Hematopoietic multipotent progenitor cell treated with erythropoietin and hydrocortisone succinate and interleukin-3 and kit ligand, for 6 days (in vitro differentiated cells): ENCODE measurements around the gene KLHL10.
A peak's percentile ranks its signal among the peaks of the same experiment; 100 is the strongest.

ENCODE experiments used
- DNase-seq: peaks from one replicate; pipeline ENCODE4 v3.0.0-alpha.2; 2015

Gene KLHL10

DNA sequence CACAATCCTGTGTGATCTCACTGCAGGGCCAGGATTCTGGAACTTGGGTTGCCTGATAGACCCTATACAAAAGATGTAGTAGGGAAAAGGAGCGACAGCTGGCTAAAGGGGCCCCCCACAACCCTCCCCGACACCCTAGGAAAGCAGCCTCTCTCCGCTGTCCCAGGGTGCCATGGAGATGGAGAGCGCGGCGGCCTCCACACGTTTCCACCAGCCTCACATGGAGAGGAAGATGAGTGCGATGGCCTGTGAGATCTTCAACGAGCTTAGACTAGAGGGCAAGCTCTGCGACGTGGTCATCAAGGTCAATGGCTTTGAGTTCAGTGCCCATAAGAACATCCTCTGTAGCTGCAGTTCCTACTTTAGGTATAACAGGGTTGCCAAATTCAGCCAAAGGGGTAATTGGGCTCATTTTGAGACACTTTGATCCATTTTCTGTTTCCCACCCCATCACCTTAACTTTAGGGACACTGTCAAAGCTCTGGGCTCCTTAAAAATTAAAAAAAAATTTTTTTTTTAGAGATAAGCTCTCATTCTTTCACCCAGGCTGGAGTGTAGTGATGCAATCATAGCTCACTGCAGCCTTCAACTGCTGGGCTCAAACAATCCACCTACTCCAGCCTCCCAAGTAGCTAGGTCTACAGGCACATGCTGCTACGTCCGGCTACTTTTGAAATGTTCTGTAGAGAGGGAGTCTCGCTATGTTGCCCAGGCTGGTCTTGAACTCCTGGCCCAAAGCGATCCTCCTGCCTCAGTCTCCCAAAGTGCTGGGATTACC, at the start of gene KLHL10:
Gene KLHL10, plus strand, starts transcription at position 65 of the 778 bp plus-strand sequence. Its CDS starts 108 bp downstream, at position 173.
- DNase-seq: no peak

DNA sequence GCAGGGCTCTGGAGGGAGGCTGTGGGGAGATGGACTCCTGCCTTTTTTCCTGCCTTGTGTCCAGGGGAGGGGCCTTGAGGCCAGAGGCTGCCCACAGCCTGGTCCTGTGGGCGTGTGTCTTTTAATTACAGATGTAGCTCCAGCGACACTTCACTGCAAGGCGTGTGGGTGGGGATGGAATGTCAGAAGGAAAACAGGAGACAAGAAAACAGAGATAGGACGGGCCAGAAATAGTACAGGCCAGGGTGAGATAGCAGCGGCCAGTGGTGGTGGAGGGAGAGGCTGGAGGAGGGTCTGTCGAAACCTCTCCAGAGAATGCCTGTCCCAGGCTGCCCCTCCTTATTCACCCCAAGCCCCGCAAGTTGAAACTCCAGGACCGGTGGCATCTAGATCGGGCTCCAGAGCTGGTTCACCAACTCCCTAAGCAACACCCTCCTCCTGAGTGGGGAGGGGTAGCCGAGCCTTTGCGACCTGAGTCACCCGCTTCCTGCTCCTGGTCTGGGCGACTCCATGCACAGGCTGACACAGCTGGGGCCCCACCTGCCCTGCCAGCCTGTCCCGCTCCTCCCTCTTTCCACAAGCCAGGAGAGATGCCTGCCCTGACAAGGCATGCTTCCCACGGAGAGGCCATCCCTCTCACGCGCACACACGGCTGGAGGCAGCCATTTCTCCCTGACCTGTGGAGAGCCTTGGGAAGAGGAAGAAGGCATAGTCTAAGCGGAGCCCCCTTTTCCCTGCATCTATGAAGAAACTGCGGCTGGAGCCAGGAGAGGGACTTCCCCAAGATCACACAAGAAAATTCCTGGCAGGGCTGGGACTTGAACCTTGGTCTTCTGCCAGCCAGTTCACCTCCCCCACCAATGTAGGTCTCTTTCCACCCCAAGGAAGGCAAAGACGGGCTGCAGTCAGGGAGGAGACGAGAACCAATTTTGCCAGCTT, 44.5 kb upstream of the KLHL10 start:
- DNase-seq: no peak

DNA sequence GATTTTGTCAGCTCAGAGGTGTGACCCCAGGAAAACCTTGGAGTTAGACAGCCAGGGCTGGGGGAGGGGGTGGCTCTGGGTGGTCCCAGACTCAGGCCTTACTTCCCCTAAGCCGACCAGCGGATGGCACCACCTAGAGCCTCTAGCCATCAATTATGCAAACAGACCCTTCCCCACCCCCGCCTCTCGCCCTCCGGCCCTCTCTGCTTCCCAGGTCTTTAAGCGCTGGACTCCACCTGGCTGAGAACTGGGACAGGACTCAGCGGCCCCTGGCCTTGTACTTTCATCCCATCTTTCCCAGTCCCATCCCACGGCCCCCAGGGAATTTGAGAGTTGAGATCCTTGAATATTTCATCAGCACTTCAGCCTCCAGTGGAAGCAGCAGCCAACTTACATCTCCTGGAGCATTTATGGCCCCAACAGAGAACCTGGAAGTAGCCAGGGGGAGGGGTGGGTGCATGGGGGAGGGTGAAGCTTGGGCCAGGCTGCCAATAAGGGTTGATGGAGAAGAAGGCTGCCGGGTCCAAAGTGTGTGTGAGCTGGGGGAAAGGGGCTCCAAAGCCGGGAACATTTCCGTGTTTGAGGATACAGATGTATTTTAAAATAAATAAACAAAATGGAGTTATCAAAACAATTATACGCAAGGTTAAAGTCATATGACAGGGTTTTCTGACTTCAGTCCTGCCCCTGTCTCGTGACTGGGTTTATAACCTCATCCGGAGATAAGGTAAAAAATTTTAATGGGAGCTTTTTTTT, 43.7 kb upstream of the KLHL10 start:
- DNase-seq: no peak

DNA sequence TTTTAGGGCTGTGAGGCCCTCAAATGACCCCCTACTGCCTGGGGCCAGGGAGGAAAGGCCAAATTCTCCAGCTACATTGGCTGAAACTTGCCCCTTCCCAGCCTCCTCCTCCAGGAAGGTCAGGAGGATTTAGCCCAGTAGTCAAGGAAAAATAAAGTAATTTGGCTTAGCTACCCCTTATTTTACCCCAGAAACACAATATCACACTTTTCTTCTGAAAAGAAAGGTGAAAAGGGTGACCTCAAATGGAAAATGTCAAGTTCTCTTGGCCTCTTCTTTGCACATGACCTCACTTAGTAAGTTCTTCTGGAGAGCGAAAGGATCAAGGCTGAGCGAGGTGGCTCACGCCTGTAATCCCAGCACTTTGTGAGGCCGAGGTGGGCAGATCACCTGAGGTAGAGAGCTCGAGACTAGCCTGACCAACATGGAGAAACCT, 43.1 kb upstream of the KLHL10 start:
- DNase-seq: no peak

DNA sequence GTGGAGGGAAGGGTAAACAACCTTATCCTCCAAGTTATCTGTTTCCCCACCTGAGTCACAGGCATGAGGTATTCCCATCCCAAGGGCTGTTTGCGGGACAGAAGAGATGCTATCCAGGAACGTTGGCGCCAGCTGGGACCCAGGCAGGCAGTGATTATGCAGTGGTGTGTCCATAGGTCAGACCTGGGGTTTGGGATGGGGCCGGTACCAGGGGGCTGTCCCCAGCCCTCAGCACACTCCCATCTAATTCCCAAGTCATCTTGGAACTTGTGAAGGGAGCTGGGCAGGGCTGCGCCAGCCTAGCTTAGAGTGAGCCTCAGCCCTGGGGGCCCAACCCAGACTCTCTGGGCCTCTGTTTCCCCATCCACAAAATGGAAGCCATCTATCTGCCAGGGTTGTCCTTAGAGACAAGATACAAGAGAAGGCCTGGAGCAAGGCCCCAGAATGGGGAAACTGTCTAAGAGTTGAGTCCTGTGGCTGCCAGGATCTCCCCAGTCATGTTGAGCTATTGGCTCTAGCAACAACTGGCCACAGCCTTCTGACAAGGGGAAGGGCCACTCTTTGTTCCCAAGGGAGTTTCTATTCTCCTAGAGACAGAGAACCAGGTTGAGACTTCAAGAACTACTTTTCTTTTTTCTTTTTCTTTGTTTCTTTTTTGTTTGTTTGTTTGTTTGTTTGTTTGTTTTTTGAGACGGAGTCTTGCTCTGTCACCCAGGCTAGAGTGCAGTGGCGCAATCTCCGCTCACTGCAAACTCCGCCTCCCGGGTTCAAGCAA, 41.3 kb upstream of the KLHL10 start:
- no peak for DNase-seq

DNA sequence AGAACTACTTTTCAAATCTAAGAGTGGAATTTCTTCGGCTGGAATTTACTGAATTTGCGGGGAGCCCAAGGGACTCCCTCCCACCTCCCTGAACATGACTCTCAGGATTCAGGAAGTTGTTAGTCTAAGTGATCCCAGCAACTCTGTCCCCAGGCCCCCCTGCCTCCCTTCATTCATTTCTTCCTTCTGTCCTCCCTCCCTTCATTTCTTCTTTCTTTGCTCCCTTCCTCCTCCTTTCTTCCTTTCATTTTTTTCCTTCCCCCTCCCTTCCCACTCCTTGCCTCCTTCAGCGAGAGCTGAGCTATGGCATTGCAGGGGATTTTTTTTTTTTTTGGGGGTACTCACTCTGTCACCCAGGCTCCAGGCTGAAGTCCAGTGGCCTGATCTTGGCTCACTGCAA, 40.2 kb upstream of the KLHL10 start:
- DNase-seq: no peak

DNA sequence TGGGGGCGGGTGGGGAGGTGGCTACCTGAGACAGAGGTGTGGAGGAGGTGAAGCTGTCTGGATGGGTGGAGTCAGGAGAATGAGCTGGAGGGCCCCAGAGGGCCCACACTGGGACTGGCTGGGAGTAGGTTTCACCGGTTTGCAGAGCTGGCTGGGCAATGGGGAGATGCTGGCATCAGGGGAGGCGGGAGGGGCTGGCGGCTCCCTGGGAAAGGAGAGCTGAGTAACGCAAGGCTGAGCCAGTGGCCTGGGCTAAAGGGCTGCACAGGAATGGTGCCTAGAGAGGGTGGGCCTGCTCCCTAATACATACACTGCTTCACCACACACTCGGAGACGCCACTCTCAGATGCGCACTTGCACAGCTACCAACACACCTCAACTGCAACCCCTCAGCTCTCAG, 38.3 kb upstream of the KLHL10 start:
- no peak for DNase-seq

DNA sequence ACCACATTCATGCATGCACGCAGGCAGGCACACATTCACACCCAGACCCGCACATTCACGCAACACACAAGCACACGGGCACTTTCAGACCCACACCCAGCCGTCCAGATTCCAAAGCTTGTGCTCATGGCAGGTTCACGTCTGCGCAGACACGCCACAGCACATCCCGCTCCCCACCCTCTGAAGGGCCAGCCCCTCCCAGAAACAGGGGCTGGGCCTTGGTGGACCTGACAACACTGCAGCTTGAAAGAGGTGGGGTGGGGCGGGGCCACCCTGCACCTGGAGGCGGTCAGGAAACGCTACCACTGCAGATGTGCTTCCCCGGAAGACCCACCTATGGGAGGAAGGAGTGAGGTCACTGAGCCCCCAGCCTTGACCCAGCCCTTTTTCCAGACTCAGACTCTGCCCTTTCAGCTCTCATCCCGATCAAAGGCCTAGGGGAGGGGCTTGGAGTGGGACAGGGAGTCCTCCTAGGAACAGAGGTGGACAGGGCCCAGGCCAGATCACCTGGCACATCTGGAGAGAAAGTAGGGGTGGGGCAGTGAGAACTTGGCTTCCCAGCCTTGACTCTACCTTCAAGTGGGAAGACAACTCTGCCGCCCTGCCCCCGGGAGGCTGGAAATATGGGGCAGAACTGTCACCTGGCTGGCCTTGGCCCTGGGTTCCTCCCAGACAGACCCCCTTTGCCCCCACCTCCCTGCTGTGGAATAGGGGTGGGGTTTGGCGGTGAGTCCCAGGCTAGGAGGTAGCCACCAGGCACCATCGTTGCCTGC, 36.8 kb upstream of the KLHL10 start:
- DNase-seq: no peak

DNA sequence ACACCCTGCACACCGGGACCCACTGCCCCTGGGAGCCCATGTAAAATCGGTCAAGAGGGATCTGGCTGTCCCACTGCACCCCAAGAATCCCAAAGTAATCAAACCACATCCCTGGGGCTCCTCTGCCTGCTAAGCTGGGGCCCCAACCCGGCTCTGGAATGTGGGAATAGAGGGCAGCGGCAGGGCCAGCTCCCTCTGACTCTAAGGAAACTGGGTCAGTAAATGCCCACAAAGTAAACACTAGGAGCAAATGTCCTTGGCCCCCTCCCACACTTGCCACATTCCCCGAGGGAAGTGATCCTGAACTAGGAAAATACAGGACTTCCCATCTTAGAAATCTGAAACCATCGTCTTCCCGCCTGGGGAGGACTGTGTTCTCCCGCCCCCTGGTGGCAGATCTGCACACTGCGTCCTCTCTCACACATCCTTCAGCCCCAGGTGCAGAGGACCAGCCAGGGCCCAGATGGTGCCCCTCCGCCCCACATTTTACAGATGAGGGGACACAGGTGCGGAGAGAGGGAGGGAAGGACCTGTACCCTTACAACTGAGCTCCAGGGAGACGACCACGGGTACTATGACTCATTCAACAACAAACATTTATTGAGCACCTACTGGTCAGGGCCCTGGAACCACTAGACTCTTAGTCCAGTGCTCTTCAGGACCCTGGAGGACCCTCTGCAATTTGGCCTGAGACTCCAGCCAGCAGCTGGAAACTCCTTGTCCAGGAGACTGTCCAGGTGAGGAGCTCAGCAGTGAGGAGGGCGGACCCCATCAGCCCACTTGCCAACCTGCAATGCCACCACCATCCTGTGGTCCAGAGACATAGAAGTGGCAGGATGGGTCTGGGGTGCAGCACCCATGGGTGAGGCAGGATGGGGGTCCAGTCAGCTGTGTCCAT, 36.0 kb upstream of the KLHL10 start:
- peak; percentile 83 for DNase-seq

DNA sequence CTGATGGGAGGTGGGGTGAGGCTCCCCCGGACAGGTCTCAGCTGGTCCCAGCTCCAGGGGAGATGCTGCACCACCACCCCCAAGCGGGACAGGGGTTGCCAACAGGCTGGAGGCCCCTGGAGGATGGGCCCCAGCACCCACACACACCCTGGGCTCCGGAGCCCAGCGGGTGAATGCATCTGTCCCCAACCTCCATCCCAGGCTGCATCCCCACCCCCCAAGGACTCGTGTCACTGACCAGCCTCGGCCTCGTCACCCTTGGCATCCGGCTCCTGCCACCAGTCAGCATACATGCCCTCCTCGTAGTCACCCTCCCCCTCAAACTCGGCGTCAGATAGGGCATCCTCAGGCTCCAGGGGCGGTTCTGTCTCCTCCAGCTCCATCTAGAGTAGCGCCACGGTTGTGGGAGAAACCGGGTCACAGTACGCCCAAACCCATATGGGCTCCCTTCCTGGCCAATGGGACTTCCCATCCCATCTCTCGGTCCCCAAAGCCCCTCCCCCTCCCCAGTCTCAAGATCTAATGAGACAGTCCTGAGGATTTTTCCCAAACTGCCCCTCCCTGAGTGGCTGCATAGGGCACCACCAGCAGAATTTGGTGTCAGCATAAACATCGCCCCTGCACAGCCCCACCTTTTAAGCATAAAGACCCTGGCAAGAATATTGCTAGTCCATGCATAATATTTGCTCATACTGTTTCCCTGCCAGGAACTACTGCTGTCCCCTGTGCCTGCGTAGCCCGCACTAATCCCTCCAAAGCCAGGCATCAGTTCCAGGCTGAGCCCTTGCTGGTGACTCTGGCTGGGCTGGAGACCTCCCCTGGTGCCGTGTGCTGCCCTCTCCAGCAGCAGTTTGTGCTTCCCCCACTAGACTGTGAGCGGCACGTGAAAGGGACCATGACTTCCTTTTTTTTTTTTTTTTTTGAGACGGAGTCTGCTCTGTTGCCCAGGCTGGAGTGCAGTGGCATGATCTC, 34.3 kb upstream of the KLHL10 start:
- peak; percentile 64 for DNase-seq

DNA sequence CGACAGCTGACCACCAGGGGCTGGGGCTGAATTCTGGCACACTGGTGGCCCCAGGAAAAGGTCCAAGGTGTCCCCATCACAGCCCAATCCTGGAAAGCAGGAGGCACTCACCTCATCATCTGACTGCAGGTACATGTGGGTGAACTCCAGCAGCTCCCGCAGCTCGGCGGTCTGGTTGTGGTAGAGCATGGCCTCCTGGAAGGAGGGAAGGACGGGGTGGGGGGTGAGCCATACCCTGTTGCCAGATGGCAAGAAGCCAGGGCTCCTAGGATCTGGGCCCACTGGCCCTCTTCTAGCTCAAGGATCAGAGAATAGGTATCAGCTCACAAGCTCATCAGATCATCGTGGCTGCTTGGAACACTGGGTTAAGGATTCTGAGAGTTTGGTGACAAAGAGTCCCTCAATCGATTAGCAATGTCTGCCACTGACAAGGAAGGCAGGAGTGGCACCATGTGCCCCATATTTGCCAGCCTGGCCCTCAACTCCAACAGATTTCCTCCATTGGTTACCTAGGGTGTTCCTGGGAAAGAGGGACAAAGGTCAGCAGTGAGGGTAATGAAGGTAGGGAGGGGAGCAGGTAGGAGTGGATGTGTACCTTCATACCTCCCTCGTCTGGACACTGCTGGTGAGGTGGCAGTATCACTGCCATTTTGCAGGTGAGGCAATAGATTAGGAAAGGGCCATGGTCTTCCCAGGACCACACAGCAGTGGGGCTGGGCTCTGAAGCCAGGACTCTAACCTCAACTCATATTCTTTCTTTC, 30.8 kb upstream of the KLHL10 start:
- DNase-seq: no peak

DNA sequence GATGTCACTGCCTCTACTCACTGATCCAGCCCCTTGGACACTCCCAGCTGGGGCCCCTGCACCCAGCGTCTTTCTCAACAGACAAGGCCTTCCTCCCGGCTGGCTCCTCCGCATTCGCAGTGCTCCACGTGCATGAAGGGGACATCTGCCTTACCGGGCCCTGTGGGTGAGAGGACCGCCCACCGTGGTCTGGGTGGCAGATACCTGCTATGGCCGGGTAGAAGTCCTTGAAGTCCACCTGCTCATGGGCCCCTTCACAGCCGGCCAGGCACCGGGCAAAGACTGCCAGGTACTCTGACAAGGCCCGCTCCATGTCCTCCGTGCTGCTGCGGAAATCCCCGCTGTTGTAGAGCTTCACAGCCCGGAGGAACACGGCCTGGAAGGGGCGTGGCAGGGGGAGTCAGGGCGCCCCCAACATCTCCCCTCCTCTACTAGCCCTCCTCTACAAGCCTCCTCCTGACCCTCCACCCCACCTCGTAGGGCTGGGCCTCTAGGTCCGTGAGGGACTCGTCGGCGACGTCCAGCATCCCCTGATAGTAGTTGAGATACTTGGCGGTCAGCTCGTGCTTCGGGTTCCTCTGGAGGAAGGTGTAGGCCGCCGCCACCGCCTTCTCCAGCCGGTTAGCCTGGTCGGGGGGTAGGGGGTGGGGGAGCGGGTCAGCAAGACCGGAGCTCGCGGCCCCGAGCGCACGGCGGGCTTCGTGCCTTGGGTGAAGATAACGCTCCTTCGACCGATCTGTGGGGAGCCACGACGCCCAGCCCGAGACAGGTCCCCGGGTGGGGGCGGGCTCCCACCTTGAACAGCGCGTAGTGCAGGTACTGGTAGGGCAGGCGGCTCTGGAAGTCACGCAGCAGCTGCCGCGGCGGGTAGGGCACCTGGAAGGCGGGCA, 26.7 kb upstream of the KLHL10 start:
- no peak for DNase-seq

DNA sequence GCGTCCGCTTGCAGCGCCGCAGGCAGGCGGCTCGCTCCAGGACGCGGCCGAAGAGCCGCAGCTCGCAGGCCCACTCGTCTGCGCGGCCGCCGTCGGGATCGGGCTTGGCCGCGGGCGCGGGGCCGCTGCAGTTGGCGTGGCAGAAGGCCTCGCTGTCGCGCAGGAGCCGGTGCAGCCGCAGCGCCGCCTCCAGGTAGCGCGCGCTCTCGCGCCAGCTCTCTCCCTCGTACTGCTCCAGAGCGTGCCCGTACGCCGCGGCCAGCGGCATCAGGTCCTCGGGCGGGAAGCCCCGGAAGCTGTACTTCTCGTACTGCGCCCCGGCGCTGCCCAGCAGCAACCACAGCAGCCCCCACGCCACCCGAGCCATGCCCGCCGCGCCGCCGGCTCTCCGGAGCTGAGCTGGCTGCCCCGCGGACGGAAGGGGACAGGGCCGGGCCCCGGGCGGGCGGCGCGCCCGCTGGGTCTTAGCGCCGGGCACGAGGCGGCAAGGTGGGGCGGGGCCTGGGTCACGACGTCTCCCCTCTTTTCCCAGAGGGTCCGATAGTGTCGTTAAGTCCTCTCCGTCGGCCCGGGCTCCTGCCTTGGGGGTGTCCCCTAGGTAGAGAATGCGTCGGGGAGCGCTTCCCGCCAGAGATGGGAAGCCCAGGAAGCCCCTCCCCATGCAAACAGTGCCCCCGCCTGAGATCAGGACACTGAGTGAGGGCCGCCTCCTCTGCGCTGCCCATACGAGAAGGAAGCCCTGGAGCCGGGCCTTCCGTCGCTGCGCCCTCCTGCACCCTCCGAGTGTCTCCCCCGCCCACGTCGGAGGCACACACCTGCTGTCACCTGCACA, 25.9 kb upstream of the KLHL10 start, which contains the start of gene P3H4:
Gene P3H4, minus strand, starts transcription at position 401 of the 832 bp plus-strand sequence. Its CDS starts 34 bp downstream, at position 367.
- peak; percentile 74 for DNase-seq

DNA sequence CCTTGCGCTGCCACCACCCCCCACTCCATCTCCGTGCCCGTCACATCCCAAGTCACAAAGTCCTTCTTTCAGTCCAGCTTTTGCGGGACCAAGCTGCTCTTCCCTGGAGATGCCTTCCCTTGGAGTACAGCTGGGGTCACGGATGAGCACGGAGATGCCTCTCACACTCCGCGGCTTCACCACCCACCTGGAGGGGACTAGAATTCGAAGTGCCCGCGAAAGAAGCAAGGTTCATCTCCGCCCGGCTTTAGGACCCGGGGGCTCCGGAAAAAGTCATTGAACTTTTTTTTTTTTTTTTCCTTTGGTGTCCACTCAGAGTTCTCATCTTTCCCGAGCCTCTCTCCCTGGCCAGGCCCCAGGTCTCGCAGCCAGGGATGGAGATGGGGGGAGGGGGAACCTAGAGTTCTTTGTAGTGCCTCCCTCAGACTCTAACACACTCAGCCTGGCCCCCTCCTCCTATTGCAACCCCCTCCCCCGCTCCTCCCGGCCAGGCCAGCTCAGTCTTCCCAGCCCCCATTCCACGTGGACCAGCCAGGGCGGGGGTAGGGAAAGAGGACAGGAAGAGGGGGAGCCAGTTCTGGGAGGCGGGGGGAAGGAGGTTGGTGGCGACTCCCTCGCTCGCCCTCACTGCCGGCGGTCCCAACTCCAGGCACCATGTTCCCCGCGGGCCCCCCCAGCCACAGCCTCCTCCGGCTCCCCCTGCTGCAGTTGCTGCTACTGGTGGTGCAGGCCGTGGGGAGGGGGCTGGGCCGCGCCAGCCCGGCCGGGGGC, 25.1 kb upstream of the KLHL10 start, which contains the start of gene FKBP10:
Gene FKBP10, plus strand, starts transcription at position 624 of the 771 bp plus-strand sequence. Its CDS starts 31 bp downstream, at position 655.
- peak; percentile 43 for DNase-seq

DNA sequence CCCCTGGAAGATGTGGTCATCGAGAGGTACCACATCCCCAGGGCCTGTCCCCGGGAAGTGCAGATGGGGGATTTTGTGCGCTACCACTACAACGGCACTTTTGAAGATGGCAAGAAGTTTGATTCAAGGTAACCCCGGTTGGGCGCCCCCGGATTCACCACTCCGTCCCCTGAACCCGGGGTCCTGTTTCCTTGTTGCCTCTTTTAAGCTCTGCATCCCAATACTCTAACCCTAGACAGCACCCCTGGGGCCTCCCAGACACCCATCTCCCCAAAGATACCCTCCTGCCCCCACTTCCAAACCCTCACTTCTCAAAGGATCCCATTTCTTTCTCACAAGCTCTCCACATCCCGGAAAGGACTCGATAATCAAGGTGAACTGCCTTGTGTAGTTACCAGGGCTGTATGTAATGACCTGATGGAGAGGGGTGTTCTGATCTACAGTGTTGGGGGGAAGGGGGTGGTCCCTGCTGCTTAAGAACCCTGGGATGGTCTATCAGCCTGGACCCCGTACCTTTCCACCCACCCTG, 24.4 kb upstream of the KLHL10 start:
- no peak for DNase-seq
